ENCODE measurements around the gene CYP2E1.
"Not testable (repeated sequence)": the region's sequence is repeated elsewhere in the genome, so short reads cannot be mapped to it uniquely, and the experiment has no call there.

The CYP2E1 gene

GRCh38 chr10:133536198-133536597 is 9.0 kb downstream of the CYP2E1 start:
- no peak overlapping the region for H3K4me3 ChIP-seq (replicated peaks; ENCODE audit: insufficient read depth, low read length)
- DNase-seq (ENCODE audit: low read depth in 1 of 2, low spot score in 1 of 2): no peak
- H3K27me3 ChIP-seq (ENCODE audit: insufficient read depth, poor library complexity, severe bottlenecking): no peaks in the 10 kb centered on the region
- no peak overlapping the region for H3K27ac ChIP-seq (replicated peaks)
- TF ChIP-seq SPI1 (IDR thresholded peaks at IDR 0.05; ENCODE audit: borderline replicate concordance, low read depth): no peak
- no peak for TF ChIP-seq CTCF (IDR thresholded peaks at IDR 0.05; ENCODE audit: insufficient read depth, low read length)
- TF ChIP-seq REST (IDR thresholded peaks at IDR 0.05; ENCODE audit: insufficient replicate concordance, low read depth): no peak
- TF ChIP-seq GABPA (IDR thresholded peaks at IDR 0.05; ENCODE audit: low read depth): no peak
- no peak for TF ChIP-seq POLR2AphosphoS5 (IDR thresholded peaks at IDR 0.05; ENCODE audit: low read depth)

- H3K4me3 ChIP-seq (replicated peaks; ENCODE audit: insufficient read depth, low read length): no peak overlapping the region
- no peaks in the 10 kb centered on the region for H3K27me3 ChIP-seq (ENCODE audit: insufficient read depth, poor library complexity, severe bottlenecking)
- TF ChIP-seq SPI1 (IDR thresholded peaks at IDR 0.05; ENCODE audit: borderline replicate concordance, low read depth) (no peak), GABPA (IDR thresholded peaks at IDR 0.05; ENCODE audit: low read depth) (no peak), REST (IDR thresholded peaks at IDR 0.05; ENCODE audit: insufficient replicate concordance, low read depth) (no peak), POLR2AphosphoS5 (IDR thresholded peaks at IDR 0.05; ENCODE audit: low read depth) (no peak), CTCF (IDR thresholded peaks at IDR 0.05; ENCODE audit: insufficient read depth, low read length) (no peak)
- no peak for DNase-seq (ENCODE audit: low read depth in 1 of 2, low spot score in 1 of 2)
- H3K27ac ChIP-seq (replicated peaks): no peak overlapping the region
Observed at GRCh38 chr10:133537546-133538545, 10.7 kb downstream of the CYP2E1 start.

- H3K27ac ChIP-seq (replicated peaks); DNase-seq (ENCODE audit: low read depth in 1 of 2, low spot score in 1 of 2); H3K27me3 ChIP-seq (ENCODE audit: insufficient read depth, poor library complexity, severe bottlenecking); H3K4me3 ChIP-seq (replicated peaks; ENCODE audit: insufficient read depth, low read length): not testable (repeated sequence)
Observed at GRCh38 chr10:133541441-133541975, 14.3 kb downstream of the CYP2E1 start.

DNA sequence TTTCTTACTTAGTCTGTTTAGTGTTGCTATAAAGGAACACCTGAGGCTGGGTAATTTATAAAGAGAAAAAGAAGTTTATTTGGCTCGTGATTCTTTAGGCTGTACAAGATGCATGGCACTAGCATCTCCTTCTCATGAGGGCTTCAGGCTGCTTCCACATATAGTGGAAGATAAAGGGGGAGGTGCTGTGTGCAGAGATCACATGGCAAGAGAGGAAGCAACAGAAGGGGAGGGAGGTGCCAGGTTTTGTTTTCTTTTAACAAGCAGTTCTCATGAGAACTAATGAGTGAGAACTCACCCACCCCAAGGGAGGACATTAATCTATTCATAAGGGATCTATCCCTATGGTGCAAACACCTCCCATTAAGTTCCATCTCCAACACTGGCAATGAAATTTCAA is 17.3 kb downstream of the CYP2E1 start:
- no peak for TF ChIP-seq REST (IDR thresholded peaks at IDR 0.05; ENCODE audit: insufficient replicate concordance, low read depth)
- TF ChIP-seq SPI1 (IDR thresholded peaks at IDR 0.05; ENCODE audit: borderline replicate concordance, low read depth): peak; percentile 36; the same call in 1 of the 2 replicates
- 0 out of 2 replicates have a peak overlapping the region, but pooled peaks have one; percentile 24 for H3K27ac ChIP-seq (replicated peaks)
- no peak overlapping the region for H3K4me3 ChIP-seq (replicated peaks; ENCODE audit: insufficient read depth, low read length)
- DNase-seq (ENCODE audit: low read depth in 1 of 2, low spot score in 1 of 2): peak in 1 of 2 experiments; percentile 57
- no peaks in the 10 kb centered on the region for H3K27me3 ChIP-seq (ENCODE audit: insufficient read depth, poor library complexity, severe bottlenecking)

Data from HL-60 (cell line).